NCI-H510A treated with DMSO at 0.1 percent for 48 hours (cell line): ENCODE results near the gene PNKD.
"Not testable (repeated sequence)": the region's sequence is repeated elsewhere in the genome, so short reads cannot be mapped to it uniquely, and the experiment has no call there.

Source experiments
- DNase-seq: peaks from one replicate; lab custom pipeline; 2025; lab: John Stamatoyannopoulos, UW

PNKD gene

DNA sequence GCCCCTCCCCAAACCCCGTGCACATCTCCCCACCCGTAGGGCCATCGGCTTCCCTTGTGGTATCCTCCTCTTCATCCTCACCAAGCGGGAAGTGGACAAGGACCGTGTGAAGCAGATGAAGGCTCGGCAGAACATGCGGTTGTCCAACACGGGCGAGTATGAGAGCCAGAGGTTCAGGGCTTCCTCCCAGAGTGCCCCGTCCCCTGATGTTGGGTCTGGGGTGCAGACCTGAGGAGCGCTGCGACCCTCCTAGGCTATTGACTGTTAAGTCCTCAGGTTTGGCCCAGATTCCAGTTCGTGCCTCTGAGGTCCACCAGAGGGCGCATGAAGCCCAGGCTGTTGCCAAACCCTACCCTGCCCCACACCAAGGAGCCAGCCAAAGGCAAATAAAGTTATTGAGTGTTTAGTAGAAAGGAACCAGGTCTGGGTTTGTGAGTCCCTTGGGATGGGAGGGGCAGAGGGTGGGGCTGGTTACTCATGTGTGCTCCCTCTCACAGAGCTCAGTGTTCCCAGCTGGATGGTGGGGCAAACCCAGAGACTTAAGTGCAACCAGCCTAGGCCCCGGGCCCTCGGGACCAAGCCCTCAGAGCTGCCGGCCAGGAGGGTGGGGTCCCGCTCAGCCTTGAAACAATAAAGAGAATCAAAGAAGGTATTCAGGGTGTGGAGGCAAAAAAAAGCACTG is 2.4 kb downstream of the PNKD start:
- DNase-seq = peak; percentile 64

DNA sequence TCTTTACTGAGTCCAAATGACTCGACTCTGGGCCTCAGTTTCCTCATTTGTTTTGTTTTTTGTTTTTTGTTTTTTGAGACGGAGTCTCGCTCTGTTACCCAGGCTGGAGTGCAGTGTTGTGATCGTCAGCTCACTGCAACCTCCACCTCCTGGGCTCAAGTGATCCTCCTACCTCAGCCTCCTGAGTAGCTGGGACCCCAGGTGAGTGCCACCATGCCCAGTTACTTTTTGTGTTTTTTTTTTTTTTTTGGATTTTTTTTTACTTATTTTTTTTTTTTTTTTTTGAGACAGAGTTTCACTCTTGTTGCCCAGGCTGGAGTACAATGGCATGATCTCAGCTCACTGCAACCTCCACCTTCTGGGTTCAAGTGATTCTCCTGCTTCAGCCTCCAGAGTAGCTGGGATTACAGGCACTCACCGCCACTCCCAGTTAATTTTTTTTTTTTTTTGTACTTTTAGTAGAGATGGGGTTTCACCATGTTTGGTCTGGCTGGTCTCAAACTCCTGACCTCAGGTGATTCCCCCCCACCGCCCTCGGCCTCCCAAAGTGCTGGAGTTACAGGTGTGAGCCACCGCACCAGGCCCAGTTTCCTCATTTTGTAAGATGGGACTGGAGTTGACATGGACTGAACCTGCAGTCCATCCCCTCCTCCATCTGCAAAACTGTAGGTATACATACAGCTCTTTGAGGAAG is 3.0 kb downstream of the PNKD start:
- DNase-seq = not testable (repeated sequence)

DNA sequence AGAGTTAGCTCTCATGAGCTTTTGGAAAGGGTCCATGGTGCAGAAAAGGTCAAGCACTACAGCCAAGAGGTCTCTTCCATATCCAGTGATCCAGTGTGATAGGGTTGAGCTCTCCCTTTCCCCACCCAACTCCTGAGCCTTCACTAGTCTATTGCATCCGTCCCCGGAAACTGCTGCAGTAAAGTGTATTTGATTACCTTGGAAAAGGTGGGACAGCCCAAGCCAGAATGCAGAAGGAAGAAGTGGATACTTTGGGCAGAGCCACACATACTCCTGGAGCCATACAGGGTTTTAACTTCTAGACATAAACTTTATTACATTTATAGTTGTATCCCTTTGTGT is 3.6 kb downstream of the PNKD start:
- no peak for DNase-seq

DNA sequence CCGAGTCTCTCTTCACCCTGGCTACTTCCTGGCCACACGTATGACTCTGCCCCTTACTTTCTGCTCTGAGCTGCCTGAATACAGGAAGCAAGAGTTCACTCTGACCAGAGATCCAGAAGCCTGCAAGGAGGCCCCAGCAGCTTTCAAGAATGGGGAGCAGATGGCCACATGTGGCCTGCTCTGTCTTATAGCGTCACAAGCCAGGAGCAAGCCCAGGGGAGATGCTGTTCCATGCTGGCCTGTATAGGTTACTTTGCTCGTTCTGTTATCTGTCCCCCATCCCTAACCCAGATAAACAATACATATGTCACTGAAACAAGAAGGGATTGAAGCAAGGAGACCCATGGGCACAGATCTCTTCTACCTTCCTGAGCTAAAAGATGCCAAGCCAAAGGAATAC is 4.3 kb downstream of the PNKD start:
- no peak for DNase-seq

DNA sequence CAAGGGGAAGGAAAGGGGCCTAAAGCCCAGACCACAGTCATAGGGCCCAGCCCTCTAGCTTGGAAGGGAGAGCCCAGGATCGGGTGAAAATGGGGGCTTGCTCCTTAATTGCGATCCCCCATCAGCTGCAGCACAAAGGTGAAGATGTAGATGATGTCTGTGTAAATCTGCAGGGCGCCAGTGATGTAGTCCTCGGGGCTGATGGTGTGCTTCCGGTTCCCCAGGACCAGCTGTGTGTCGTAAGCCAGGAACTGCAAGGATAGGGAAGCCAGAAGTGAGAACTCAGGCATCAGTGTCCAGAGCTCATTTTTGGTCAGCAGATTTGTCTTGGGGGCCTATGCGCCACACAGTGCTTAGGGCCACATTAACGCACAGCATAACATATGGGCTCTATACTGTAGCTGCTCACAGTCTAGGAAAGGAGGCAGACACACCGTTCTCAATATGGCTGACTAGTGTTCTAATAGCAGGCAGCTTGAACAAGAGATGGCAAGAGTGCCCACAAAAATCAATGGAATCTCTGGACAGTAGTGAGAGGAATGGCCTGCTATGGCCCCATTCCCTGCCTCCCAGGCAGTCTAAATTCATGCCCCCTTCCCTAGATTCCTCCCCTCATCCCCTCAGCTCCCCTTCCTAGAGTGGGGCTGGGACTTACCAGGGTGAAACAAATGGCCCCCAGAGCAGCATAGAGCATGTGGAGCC is 5.2 kb downstream of the PNKD start:
- no peak for DNase-seq

DNA sequence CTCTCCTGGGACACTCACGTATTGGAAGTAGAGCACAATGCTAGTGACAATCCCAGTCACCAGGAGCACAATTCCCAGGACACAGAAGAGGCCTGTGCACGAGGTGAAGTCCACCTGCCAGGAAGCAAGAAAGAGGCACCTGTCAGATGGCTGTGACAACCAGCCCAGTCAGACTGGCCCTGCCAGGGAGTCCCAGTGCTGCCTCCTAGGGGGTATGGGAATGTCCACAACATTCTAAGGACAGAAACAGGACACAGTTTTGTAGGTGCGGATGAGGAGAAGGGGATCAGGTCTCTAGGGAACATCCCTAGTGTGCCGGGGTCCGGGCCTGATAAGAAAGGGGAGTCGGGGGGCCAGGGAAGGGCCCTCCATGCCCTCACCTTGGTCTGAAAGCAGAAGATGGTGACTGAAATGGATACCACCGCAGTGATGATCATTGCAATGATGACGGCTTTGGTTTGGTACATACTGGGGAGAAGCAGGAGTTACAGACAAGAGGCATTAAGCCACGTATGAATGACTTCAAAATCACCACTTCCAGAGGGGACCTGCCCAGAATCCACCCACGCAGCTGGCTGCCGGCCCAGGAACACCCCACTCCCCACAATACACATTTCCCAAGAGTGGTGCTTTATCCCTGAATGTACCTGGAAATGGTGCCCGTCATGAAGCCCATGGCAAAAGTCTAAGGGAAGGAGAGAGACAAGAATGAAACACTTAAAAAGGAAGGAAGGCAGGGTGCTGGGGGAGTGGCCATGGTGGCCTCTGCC is 6.9 kb downstream of the PNKD start:
- no peak for DNase-seq

DNA sequence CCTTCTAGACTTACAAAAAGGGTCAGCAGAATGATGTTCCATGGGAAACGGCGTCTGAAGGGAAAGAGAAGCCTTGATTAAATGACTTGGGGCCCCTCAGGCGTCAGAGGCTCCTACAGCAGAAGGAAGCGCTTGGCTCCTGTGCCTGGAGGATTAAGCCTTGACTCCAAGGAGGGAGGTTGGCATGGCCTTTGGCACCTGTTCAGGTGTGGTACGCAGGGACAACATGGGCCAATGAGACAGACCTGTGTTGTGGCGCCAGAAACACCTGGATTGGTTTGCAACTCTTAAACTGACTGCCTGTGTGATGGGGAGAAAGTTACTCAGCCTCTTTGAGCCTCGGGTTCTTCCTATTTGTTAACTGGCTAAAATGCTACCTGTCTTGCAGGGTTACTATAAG is 7.6 kb downstream of the PNKD start:
- DNase-seq = no peak

DNA sequence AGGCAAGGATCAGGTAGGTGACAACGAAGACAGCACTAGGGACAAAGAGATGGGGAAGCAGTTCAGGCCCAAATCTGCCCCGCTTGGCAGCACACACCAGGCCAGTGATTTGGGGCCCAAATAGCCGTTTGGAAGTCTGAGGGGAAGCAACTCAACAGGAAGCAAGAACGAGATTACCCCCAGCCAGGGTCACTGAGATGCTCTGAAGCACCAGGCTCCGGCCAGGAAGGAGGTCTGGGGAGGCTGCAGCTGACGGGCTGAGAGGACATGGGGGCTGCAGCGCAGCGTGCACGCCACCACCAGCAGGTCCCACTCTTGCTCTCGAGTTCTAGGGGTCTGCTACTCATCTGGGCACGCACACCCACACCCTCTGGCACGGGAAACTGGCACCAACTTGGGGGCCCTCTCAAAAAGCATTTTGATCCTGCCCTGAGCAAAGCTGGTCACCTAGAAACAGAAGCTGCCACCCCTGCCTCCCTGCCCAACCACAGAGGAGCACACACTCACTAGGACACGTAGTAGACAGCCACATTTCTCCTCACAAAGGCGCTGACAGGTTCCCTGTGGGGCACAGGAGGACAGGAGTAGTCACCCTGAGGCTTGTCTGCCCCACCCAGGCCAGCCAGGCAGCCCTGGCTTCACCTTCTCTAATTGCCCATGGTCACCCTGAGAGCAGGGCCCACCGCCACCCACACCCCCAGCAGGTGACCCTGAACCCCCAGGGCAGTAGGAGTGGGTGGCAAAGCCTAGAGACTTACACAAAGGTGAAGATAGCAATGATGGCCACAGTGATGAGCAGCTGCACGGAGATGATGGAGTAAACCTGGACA is 8.4 kb downstream of the PNKD start:
- no peak for DNase-seq

DNA sequence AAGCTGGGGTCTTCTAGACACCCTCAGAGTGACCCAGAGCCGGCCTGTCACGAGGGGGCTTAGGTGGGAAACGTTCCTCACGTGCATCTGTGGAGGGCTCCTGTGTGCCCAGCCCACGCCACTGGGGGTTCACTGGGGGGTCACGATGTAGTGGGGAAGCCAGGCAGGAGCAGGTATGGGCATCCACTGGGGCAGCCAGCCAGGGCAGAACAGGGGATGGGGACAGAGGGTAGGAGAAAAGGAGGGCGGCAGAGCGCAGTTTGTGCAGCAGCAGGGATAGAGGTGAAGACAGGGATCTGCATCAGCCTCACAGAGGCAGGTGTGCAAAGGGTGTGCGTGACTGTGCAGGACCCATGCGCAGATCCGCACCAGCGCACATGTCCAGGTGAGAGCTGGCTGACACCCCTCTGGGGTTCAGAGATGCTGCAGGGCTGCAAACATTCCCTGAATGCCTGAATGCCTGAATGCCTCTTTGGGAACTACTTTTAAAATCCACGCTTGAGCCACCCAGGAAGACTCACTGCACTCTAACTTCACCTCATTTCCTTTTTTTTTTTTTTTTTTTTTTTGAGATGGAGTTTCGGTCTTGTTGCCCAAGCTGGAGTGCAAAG is 10.0 kb downstream of the PNKD start:
- DNase-seq = no peak

DNA sequence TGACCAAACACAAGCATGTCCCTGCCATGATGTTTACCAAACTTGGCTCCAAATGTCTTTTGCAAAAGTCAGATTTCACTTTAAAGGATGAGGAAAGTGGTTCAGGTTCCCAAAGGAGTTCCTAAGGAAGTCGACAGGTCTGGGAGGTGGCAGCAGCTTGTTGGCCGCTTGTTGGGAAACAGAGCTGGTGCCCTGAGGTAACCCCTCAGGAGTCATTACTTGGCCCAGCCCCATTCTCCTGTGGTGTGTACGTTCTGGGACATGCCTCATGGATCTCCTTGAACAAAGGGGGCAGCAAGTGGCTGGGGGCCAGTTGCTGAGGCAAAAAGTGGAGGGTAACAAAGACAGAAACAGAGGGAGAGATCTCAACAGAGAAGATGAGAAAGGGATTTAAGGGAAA is 11.1 kb downstream of the PNKD start:
- DNase-seq = no peak

DNA sequence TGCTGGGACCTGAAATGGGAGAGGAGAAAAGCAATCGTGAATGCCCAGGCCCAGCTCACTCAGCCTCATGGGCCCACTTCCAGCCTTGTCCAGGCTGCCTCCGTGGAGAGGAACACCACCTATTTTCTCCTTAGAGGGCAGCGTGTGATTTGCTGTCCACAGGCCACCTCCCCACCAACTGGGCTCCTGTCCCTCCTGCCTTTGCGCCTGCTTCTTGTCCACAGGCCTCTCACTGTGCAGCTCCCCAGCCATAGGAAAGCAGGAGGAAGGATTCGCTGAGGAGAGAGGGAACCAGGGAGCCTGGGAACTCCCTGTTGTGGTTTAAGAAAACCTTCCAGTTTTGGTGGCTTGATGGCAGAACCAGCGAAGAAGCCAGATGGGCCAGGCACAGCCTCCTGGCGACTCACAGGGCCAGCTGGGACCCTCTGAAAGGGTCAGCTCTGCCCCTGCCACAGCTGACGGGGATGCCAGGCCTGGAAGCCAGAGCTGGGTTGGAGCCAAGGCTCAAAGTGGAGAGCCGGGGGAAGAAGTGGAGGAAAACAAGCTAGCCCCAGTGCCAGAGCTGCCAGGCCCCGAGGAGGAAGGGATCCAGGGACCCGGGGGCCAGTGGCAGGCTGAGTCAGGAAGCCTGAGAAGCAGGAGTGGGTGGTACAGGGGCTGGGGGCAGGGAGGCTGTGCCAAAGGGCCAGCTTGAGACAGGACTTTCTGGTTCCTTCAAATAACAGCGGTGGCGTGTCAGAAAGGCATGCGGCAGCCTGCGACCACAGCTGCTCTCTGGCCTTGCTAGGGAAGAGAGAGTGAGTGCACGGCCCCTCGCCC is 12.1 kb downstream of the PNKD start:
- no peak for DNase-seq

DNA sequence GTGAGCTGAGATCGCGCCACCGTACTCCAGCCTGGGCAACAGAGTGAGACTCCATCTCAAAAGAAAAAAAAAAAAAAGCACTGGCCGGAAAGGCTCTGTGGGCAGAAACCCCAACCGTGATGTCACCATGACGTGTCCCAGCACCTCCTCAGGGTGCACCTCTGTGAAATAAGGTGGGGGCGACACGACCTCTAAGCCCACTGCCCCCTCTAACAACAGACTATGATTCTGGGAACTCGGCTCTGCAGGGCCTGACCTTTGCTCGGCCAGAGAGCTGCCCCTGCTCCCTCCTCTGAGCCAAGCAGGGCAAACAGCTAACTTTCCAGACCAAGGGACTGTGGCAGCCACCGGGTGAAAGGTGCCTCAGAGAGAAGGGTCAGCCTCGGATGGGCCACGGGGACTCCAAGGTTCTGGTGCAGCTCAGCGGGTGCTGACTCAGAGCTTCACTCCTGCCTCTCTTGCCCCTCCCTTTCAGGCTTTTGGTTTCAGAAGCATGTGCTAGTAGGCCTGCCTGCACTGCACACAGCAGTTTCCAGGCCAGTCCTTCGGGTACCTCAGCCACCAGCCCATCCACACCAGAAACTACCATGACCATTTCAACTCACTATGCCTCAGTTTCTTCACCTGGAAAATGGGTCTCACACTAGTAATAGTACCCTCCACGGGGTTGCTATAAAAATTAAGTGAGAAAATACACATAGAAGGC is 13.9 kb downstream of the PNKD start:
- no peak for DNase-seq

DNA sequence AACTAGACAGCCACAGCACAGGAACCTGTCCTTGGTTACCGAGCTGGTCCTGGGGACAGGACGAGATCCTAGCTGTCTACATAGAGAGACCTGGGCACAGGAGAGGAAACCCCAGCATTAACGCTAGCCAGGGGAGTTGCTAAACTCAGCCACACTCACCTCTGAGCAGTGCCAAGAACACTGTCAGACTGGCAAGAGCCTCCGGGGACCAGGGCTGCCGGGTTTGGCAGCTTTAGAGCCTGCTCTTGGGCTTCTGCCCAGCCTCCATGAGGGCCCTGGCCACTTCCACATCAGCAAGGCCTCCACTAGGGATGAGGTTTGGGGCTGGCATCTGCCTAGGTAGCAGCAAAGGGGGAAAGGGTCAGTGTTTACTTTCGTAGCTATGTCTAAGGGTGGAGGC is 15.3 kb downstream of the PNKD start:
- no peak for DNase-seq

DNA sequence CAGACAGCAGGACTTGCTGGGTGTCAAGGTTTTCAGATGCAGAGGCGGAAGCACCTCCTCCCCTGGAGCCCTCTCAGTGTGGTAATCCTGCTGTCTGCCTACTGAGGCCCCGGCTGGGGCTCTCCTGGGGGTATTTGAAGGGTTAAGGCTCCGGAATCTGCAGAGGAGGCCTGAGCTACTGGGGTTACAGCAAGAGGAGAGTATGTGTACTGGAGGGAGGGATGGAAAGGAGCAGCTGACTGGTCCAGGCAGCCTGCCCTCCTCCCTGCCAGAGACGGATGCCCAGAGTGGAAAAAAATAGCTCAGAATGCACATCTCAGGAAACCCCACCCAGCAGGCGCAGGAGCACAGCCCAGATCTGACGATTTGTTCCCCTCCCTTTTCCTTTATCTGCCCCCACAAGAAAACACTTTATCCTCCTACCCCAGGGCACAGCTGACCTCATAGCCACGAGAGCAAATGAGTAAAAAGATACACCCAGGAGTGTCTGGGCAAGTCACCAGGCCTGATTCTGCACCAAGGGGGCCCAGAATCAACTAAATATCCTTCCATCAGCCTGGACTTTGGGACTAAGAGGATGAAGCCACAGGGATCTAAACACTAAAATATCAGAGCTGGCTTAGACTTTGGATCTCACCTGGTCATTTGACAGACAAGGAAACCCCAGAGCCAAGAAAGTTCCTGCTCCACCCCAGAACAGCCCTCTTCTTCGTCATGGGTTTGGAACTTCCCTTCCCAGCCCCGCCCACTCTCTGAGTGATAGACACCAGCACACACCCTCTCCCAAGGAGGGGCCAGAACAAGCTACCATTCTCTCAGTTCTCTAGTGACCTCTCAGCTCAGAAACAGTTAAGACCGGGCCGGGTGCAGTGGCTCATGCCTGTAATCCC is 16.5 kb downstream of the PNKD start:
- peak; percentile 27 for DNase-seq

DNA sequence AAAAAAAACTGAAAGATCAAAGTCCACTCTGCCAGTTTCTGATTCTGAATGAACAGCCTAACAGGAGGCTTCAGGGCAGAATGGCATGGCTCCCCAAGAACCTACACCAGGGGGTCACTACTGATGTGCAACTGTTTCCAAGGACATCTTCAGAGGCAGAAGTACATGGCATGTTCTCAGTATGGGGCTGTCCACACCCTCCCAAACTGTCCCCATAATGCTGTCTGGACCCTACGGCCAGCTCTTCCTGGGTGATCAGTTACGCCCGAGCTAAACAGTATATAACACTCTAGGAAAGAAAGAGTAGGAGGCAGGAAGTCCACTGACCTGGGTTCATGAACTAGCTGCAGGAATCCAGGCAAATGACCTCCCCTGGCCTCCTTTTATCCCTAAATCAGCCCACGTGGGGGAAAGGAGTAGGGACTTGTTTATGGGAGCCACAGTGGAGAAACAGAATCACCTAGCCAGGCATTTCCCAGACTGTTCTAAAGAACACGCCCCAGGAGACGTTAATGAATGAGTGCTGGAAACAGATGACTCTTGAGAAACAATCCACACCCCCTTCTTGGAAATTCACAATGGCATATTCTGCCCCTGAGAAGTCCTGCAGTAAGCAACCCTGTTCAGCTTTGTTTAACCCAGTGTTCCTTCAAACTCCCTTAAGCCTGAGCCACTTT is 19.5 kb downstream of the PNKD start:
- DNase-seq = no peak

DNA sequence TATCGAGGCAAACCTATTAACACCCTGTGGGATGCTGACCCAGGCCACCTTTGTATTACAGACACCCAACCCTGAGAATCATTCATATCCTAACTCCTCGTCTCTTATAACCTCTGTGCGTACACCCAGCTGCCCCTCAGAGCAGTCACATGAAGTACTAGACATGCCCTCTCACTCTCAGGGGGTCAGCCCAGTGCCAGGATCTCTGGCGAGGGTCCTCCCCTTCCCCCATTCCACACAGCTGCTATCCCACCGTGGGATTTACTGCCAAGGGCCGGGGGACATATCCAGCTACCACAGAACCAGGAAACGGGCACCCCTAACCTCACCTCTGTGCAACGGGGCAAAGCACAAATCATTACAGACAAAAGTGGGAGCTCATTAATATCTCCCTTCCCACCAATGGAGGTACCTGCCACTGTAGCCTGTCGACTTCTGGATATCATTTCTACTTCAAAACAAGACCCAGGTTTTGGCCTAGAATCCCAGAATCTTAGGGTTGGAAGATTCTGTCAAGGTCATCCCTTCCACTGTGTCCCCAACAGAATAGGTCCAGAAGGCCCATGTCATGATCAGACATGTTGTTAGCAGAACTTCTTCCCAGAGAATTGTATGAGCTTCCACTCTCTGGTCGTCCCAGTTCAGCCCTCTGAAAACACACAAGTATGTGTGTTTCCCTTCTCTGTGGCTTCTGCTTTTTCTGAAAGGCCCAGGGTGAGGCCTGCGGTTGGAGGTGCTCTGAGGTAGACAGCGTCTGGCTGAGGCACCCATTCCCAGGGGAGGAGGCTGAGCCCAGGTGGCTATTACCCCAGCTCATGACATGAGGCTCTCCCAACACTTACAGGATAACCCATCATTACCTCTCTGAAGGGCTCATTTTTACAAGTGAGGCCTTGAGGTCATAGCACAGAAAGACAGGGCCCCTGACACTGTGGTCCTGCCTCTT is 20.3 kb downstream of the PNKD start:
- DNase-seq = no peak
